GM10847 (cell line): ENCODE measurements around the gene ETS1.

Experiments
- POLR2A ChIP-seq: IDR thresholded peaks from 2 replicates; pipeline ENCODE4 v1.6.1; 2011; ENCODE audit not compliant: insufficient read length; ENCODE audit errors: extremely low read depth

Gene ETS1

DNA sequence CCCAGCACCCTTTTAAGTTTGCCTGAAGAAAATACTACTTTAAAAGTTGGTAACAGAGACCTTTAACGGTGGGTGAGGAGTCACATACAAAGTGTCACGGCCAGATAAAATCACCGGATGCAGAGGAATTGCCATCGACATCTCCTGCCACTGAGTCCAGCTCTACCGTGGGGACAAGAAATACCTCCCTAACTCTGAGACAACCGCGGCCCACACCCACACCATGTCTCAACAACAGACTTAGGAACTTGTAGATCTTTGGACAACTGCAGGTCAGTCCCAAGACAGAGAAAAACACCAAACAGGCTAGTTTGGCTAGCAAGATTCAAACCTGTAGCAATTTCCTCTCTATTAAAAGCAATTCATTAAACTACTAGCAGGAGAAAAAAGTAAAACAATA is 669 bp downstream of the ETS1 start:
- TF ChIP-seq POLR2A = no peak

DNA sequence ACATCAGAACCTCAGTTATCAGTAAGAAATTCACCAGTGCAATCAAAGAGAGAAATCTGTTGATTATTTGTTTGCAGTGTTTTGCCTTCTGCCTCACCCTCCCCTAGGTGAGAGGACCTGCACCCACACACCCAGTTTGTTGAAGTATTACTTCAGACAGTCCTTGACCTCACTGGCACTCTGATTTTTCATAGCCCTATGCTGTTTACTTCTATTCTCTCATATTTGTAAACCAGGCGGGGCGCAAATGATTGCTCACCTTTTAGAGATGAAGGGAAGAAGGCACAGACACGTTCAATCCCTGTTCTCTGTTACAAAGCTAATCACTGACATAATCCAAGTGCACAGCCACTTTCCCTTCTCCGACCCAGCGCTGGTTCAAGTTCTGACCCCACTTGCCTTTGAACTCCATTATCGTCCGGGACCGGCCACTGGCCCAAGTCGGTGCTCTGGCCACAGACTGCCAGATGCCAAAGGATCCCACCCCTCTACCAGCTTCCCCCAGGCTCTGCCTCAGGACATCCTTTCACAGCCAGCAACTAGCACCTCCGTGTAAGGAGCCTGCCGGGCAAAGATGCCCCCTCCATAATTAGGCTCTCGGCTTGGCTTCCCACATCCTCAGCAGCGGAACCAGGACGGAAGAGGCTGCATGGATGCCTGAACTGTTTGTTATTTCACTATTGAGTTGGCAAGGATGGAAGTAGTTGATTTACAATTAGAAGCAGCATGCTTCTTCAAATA is 1.7 kb downstream of the ETS1 start:
- TF ChIP-seq POLR2A = no peak

DNA sequence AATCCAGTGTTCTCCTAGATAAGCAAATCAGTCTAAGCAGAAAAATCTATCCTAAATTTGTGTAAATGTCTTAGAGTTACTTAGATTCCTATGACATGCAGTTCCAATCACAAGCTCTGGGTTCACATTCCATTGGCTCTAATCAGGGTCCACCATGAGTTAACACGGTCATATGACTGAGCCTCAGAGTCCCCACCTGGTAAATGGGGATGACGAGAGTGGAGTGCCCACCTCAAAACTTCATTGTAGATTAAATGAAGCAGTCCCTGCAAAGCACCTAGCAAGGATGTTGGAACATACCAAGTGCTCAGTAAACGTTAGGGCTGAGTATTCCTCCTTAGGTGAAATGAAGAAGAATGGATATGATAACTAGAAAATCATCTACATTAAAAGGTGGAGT is 3.1 kb downstream of the ETS1 start:
- no peak for TF ChIP-seq POLR2A

DNA sequence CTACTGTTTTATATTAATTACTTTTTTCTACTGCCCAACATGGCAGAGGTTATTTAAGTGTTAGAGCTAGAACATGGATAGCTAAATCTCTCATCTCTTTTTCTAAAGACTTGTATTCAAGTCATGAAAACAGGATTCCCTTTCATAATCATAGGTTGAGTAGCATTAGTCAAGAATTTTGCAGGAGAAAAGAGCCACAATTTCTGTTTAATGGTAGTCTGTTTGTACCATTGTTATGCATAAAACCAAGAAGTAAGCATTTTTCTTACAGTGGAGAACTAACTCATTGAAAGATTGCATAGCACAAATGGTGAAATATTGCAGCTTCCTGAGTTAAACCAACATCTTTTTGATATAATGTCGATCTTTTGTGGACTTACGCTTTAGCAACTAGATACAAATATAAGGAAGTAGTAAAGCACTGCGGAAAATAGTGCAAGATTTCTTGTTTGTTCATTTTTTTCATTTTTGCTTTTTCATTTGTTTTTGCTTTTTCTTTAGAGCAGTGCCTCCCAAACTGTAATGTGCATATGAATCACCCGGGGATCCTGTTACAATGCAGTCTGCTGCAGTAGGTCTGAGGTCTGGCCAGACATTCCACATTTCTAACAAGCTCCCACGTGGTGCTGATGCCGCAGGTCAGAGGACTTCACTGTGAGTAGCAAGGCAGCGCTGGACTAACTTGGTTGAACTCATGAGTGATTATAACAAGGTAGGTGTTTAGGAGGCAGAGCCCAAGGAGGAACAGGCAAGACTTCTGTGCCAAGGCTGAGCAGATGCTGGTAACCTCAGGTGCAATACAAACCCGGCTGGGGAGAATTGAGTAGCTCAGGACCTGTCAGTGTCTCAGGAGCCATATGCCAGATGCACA is 4.6 kb downstream of the ETS1 start:
- no peak for TF ChIP-seq POLR2A

DNA sequence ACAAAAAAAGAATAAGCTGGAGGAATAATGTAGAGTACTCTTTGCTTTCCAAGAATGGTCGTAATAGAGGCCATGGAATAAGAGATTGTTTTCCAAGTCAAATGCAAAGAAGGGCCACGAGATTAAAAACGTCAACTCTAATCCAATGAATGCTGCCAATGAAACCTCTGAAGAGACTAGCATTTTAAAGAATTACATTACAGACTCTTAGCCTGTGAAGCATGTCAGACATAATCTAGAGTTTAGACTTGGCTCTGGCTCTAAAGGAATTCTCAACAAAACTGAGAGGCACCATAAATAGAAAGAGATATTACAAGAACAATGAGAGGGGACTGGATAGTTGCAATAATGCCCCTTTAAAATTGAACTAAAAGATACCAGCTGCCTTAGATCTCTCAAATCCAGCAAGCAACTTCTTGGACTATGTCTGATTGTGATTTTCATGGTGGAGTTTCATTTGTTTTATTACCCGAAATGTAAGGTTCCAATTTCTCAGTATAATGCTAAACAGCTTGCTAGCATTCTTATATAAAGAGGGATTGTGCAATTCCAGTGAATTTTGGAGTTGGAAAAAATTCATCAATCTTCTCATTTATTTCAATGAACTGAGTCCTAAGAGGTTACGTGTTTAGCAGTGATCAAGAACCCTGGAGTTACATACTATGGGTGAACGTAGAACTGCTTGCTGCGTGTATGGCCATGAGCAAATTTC is 5.6 kb downstream of the ETS1 start:
- TF ChIP-seq POLR2A = no peak

DNA sequence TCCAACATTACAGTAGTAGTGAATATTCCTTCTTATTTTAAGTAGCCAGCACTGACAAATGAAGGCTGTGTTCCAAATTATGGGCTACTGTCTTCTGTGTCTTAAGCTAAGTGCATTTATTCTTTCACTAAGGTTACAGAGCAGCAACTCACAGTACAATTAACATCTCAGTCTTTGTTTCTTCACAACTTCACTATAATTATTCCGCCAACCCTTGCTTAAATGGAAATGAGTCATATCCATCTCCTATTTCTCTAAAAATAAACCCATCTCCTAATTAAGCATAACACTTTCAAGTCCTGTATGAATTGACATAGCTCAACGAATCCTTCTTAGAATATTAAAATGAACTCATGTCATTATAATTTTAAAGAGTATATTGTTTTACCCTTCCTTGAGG is 6.7 kb downstream of the ETS1 start:
- TF ChIP-seq POLR2A = no peak

DNA sequence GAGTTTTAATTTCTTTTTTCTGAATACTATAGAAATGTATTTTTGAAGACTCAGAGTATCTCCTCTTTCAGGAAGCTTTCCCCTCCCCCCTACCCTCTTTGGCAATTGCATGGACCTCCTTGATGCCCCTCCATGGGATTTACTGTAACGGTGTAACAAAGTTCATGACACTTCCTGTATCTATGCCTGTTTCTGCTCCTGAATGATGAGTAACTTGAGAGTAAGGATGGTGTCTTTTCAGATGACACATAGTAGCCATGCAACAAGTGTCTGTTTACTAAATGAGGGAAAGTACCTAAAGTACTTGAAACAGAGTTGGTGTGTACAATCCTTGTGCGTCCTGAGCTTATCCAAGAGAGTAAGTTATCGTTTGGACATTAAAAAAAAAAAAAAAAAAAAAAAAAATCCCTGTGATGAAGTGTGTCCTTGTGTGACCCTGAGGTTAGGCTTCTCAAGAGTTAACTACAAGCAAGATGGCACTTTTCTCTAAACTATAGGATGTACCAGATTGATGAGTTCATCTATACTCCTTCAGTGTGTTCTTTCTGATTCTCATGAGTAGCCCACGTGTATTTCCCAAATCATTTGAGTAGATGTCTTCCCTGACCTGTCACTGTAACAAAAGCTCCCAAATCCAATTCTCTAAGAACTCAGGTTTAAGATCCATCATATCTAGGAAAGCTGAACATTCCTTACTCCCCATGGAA is 7.4 kb downstream of the ETS1 start:
- TF ChIP-seq POLR2A = no peak

DNA sequence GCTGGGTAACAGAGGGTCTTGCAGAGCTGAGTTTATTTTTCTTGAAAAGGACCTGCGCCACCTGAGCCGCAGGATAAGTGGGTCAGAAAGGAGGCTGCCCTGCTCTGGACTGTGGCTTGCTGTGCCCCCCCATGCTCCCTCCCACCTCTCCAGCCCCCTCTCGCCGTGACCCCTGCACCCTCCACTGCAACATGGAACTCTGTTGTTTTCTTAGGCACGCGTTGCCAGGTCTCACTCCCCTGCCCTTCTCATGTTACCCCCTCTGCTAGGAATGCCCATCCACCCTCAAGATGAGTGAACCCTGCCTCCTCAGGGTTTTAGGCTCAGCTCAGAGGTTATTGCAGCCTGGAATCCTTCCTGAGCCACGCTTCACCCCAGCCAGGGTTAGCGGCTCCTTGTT is 10.8 kb downstream of the ETS1 start:
- TF ChIP-seq POLR2A = no peak

DNA sequence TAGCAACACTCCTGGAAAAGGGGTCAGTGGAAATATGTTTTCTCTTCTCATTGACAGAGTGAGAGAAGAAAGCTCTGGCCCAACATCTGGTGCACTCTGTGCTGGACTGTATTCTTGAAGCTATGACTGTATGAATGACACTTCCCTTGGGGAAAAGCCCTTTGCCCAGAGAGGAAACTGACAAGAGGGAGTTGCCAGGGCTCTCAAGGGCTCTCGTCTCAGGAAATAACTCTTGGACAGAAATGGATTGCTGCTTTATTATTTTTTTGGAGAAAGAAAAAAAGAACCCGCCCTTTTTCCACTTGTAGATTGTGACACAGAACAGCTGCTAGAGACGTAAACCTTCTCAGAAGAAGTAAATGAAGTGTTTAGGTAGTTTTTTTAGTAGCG is 11.4 kb downstream of the ETS1 start:
- TF ChIP-seq POLR2A = no peak

DNA sequence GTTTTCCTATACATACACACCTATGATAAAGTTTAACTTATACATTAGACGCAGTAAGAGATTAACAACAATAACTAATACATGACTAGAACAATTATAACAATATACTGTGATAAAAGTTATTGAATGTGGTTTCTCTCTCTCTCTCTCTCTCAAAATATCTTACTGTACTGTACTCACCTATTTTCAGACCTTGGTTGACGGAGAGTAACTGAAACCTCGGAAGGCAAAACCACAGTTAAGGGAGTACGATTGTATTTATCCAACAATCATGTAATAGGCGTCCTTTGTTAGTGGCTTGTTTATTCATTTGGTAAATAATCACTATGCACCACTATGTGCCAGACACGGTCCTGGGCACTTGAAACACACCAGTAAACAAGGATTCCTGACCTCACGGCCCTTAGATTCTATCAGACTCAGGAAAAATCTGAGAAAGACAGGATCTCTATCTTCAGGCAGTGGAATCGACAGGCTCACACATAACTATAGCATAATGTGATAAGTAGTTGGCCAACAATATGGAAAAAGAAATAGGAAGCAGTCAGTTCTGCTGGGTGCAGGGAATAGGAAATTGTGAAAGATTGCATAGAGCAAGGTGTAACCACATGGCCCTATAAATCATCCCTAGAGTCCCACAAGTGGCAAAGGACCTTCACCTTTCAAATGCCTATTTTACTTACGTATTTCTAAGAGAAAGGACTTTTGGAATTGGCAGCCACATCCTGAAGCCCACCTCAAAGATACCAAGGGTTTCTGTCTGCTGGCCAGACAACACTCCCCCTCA is 12.0 kb downstream of the ETS1 start:
- no peak for TF ChIP-seq POLR2A

DNA sequence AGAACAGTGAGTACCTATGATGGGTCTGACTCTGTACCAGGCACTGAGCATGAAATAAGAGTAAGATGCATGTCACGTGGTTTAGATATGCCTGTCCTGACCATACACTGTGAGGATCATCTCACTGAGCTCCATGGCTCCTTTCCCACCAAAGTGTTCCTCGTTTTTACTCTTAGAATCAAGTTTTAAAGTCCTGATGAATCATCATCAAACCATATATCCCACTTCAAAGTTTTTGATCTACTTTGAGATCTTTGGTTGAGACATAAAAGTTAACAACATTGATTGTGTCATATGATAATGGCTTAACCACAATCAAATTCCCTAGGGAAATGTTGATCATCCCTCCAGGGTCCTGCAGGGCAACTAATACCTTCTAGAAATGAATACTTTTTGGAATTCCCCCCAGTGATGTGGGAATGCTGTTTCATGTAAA is 12.8 kb downstream of the ETS1 start:
- no peak for TF ChIP-seq POLR2A

DNA sequence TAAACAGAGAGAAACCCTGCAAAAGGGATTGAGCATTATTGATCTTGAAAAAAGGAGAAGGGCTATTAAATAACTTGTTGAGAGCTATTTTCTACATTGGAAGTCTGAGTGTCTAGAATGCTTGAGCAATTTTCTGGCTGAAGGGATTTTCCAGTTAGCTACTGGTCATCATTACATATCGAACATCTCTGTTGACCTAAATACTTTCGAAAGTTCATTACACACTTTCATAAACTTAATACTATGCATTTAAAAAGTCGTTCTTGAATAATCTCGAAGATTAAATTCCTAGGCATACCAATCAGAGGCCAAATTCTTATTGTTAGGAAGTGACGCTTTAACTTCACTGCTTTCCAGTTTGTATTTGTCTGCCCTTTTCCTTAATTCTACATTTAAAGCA is 13.7 kb downstream of the ETS1 start:
- TF ChIP-seq POLR2A = no peak

DNA sequence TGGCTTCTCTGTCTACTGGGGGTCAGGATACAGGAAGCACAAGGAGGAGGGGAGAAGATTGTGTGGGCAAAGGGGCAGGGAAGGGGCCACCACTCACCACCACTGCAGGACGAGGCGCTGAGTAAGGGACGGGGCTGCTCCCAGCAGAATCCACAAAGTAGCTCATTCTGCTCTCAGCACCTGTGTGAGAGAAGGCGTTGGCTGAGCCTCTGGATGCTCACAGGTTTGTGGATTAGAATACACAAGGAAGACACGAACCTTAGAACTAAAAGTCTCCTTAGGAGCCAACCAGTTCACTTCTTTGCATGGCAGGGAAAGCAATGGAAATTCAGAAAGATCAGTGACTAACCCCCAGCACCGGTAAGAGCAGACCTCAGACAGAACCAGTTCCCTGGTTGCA is 14.4 kb downstream of the ETS1 start:
- TF ChIP-seq POLR2A = no peak

DNA sequence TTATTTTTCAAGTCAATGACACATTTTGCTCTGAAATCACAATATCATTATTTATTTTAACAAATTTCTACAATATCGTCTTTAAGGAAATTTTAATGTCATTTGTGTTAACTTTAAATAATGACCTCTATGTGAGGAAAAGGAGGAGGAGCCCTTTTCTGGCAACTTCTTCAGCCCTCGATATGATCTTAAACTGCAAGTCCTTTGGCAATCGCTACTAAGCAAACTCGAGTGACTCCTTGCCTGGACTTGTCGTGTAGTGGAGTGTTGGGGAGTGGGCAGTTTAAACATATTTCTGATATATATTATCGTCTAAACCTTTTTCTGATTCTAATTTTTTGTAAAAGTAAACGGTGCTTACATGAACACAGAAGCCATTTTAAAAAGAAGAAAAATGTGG is 16.7 kb downstream of the ETS1 start:
- no peak for TF ChIP-seq POLR2A

DNA sequence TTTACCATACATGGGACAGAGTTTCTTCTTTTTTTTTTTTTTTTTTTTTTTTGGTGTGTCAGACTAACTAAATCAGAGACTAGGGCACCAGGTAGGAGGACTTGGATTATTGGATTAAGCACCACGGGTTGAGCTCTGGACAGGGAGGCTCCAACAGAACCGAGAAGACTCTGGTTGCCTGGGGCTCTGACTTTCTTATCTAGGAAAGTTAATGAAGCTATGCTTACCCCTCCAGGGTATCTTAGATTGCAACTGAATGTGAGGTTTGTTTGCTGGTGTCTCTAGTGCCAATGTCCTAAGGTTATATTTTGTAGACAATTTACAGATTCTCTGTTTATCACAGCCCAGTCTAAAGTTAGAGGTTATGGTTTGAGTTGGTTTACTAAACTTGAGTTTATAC is 18.1 kb downstream of the ETS1 start:
- TF ChIP-seq POLR2A = no peak

DNA sequence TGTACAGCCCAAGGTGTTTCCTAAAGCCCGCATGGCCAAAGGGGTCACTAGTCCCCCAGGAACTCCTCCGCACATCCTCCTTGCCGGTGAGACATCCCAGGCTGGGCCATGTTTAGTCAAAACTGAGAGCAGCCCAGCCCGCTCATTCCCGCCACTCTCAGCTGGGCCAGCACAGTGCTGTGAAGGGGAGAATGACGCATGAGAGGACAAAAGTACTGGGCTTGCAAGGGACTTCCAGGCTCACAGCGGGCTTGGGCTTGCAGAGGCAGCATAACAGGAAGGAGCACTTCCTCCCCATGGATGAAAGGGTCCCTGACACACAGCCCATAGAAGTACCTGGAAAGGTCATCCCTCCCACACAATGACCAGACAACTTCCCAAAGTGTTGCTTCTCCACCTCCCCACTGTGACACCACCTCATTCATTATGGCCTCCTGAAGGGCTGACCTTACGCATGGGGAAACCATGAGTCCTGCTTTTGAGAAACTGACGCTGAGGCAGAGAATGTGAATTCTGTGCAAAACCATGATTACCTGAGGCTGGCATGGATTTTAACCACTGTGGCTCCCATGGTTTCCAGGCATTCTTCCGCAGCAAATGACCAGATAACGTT is 19.1 kb downstream of the ETS1 start:
- no peak for TF ChIP-seq POLR2A
